Ovary (tissue), 9 donors: ENCODE measurements around the gene CTCFL. TPM values are rescaled to one million over a fixed set of nuclear protein-coding genes. Genes with fewer than 3 reads are reported as not detected.

ENCODE experiments used
- DNase-seq, 5 donors: peaks; one replicate each; pipeline ENCODE4 v3.0.0-alpha.2; 2019 to 2020
- H3K27ac ChIP-seq, 2 donors: fragments of 200-600 bp; one replicate each; pipeline versions ENCODE4 v1.5.1 to v1.8.0; 2019 to 2022
- H3K27me3 ChIP-seq: fragments of 200-600 bp; one replicate; pipeline ENCODE4 v1.8.0; 2022
- H3K36me3 ChIP-seq: fragments of 200-600 bp; sonication (generic); one replicate; pipeline ENCODE4 v1.5.1; 2019
- H3K4me1 ChIP-seq: one replicate; pipeline ENCODE4 v1.8.1; 2013; ENCODE audit warnings: mild to moderate bottlenecking, moderate library complexity; ENCODE audit not compliant: insufficient read depth
- H3K4me3 ChIP-seq: fragments of 200-600 bp; sonication (generic); one replicate; pipeline ENCODE4 v1.5.1; 2017
- H3K9me3 ChIP-seq, 2 donors: fragments of 200-600 bp in 1 of 2; sonication (generic) in 1 of 2; one replicate each; pipeline versions ENCODE4 v1.5.1 to v1.8.1; 2013 to 2019; ENCODE audit warnings: mild to moderate bottlenecking in 1 of 2, moderate library complexity in 1 of 2
- CTCF ChIP-seq, 3 donors: fragments of 450-650 bp in 2 of 3; fragments of 200-600 bp in 1 of 3; IDR thresholded peaks; one replicate each; pipeline versions ENCODE4 v1.5.1 to v1.8.0; 2016 to 2022; ENCODE audit warnings: antibody characterized with exemption in 3 of 3, mild to moderate bottlenecking in 1 of 3
- EP300 ChIP-seq: sonication (generic); formaldehyde crosslinking; IDR thresholded peaks from one replicate; pipeline ENCODE4 v1.6.1; 2017; ENCODE audit warnings: antibody characterized with exemption
- POLR2A ChIP-seq: fragments of 450-650 bp; IDR thresholded peaks from one replicate; pipeline ENCODE4 v1.6.1; 2017; ENCODE audit warnings: antibody characterized with exemption, mild to moderate bottlenecking, moderate library complexity
- WGBS, 3 donors: extraction: QIAGEN DNeasy Blood & Tissue Kit in 1 of 3; methylation state at CpG; one replicate each; pipeline versions ENCODE4 v1.1.5 to v1.1.7; 2013 to 2017; 5-methylcytosine and 5-hydroxymethylcytosine counted together
- intact Hi-C, 4 donors: fragments of 100-400 bp; cut with DNase I; formaldehyde crosslinking; loops; one replicate each; pipeline versions ENCODE4 v1.11.0 to v1.15.1; 2022 to 2023
- polyA plus RNA-seq, 2 donors: library from polyadenylated mRNA; stranded (reverse); fragments of 200-250 nt in 1 of 2; fragments of 350-450 nt in 1 of 2; fragmentation: Illumina TruSeq in 1 of 2; extraction: RNeasy Lipid Tissue Mini Kit (QIAGEN cat#74804) in 1 of 2; gene quantifications; one replicate each; pipeline ENCODE4 v1.2.3, GENCODE V29; 2013 to 2014
- total RNA-seq, 7 donors: library from RNA; depleted of rRNA in 2 of 7; stranded (reverse); fragments of >200 nt in 2 of 7; fragmentation: NEBNext Ultra II Directional in 3 of 7; extraction: Animal tissue kit (Norgen Biotek cat#: 25700) in 3 of 7; gene quantifications; one replicate each; pipeline versions ENCODE4 v1.1.0 to v1.2.4, GENCODE V29; 2016 to 2023
- donor health status: DM: no; HTN: no; CAD: no; lungs with moderate emphysema.
- donor health status: DM: no; HTN: no; CAD: no.
- donor health status: Bipolar disorder and iron deficiency.
- donor health status: DM: yes; HTN: yes; CAD: no.
- donor health status: DM: no; HTN: no; CAD: no.
- donor health status: DM: yes; HTN: yes; CAD: no.

The CTCFL gene
- total and polyA plus RNA-seq, 9 donors, result 0.01 to 0.92 (median 0.17) TPM; not detected in 5

- no peak for DNase-seq
- Histone ChIP-seq H3K27me3 (no peaks in the 10 kb centered on the region), H3K4me1 (peaks cover 3% of the 10 kb centered on the region), H3K9me3 (no peaks in the 10 kb centered on the region), H3K4me3 (no peak overlapping the region), H3K27ac (no peak overlapping the region), H3K36me3 (no peaks in the 10 kb centered on the region)
- WGBS, 3 donors, result 18 to 37% (median 23%) methylated on average over 11 to 12 of the region's 12 CpGs
- TF ChIP-seq POLR2A (no peak), EP300 (no peak), CTCF (IDR thresholded peaks at IDR 0.05) (no peak)
- intact Hi-C loops, result no loop called here
These were observed 74.5 kb downstream of the CTCFL start for GRCh38 chr20:57450419-57450818.

- Histone ChIP-seq H3K4me1 (peaks cover 4% of the 10 kb centered on the region), H3K9me3 (no peaks in the 10 kb centered on the region), H3K27me3 (no peaks in the 10 kb centered on the region), H3K36me3 (no peaks in the 10 kb centered on the region), H3K27ac (no peak overlapping the region), H3K4me3 (no peak overlapping the region)
- intact Hi-C loops, result loop anchor here in 1 of 4 donors (10.0 kb wide), 1 partner anchor 45 kb away; no protein-coding TSS in a partner anchor
- no peak for DNase-seq
- 78 to 81% (median 80%) methylated on average over 14 of the region's 14 CpGs for WGBS, 3 donors
- TF ChIP-seq POLR2A (no peak), CTCF (IDR thresholded peaks at IDR 0.05) (no peak), EP300 (no peak)
These were observed 75.3 kb downstream of the CTCFL start for GRCh38 chr20:57449398-57450354.

DNA sequence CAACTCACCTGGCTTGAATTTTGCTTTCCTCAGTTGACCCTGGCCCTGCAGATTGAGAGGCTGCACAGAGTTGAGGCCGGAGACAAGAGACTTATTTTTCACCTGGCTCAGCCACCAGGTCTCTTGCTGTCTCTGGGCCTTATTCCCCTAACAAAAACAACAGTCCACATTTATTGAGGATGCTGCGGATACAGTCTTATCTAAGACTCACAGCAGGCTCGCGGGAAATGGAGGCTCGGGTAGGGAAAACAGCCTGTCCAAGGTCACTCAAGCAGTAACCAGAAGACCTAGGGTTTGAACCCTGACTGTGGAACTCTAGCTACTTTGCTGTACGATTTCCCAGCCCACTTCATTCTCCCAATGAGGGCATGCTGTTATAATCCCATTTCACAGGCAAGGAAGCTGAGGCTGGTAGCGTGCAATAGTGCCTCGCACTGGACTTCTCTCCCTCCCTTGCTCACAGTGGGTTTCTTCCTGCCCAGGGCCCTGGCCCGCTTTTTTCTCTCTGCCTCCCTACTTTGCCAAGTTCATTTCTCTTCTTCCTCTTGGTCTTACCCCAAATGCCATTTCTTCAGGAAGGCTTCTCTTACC, 76.1 kb downstream of the CTCFL start:
- TF ChIP-seq POLR2A (no peak), EP300 (no peak), CTCF (IDR thresholded peaks at IDR 0.05) (no peak)
- intact Hi-C loops, result loop anchor here in 1 of 4 donors (10.0 kb wide), 1 partner anchor 46 kb away; no protein-coding TSS in a partner anchor
- no peaks in the 10 kb centered on the region for H3K9me3 ChIP-seq
- H3K36me3 ChIP-seq, result no peaks in the 10 kb centered on the region
- no peak overlapping the region for H3K27ac ChIP-seq
- no peak for DNase-seq
- no peaks in the 10 kb centered on the region for H3K27me3 ChIP-seq
- H3K4me1 ChIP-seq, result peaks cover 4% of the 10 kb centered on the region
- WGBS, 3 donors, result 73 to 86% (median 85%) methylated on average over 9 of the region's 9 CpGs
- H3K4me3 ChIP-seq, result no peak overlapping the region

Other genes starting within 250 kb of the CTCFL start
- not detected for gene SPO11, start 195.3 kb downstream of the CTCFL start, total RNA-seq
- gene SPO11, start 195.3 kb downstream of the CTCFL start, polyA plus RNA-seq, result not detected
- gene RAE1, start 173.9 kb downstream of the CTCFL start, total RNA-seq, result 10 to 100 TPM; 13.9 to 24.0 (median 19.0) TPM
- gene RAE1, start 173.9 kb downstream of the CTCFL start, polyA plus RNA-seq, result 10 to 100 TPM; 20.4 to 46.1 TPM
- 10 to 100 TPM; 20.0 to 77.6 (median 39.3) TPM for gene RBM38, start 133.7 kb downstream of the CTCFL start, total RNA-seq
- 10 to 100 TPM in 1 of 2 donors, 1 to 10 TPM in 1; 6.3 to 36.6 TPM for gene RBM38, start 133.7 kb downstream of the CTCFL start, polyA plus RNA-seq
- 100 to 1,000 TPM in 1 of 7 donors, 1 to 10 TPM in 4, under 1 TPM in 2; 0.47 to 133 (median 2.0) TPM for gene PCK1, start 36.0 kb upstream of the CTCFL start, total RNA-seq
- gene PCK1, start 36.0 kb upstream of the CTCFL start, polyA plus RNA-seq, result under 1 TPM; 0.30 to 0.54 TPM
- gene ZBP1, start 95.3 kb upstream of the CTCFL start, total RNA-seq, result under 1 TPM in 3 of 7 donors, not detected in 4; 0.23 to 0.50 (median 0.24) TPM
- gene ZBP1, start 95.3 kb upstream of the CTCFL start, polyA plus RNA-seq, result under 1 TPM; 0.12 to 0.92 TPM
- 10 to 100 TPM in 5 of 7 donors, 1 to 10 TPM in 2; 2.7 to 73.4 (median 17.6) TPM for gene PMEPA1, start 184.9 kb upstream of the CTCFL start, total RNA-seq
- gene PMEPA1, start 184.9 kb upstream of the CTCFL start, polyA plus RNA-seq, result 10 to 100 TPM; 14.6 to 28.5 TPM